ENCODE data around the gene KMT2D.

KMT2D gene

GRCh38 chr12:49033611-49034285 is 26.8 kb downstream of the KMT2D start:
- no peak for DNase-seq

GRCh38 chr12:49032679-49033447 is 27.7 kb downstream of the KMT2D start:
- no peak for DNase-seq

- DNase-seq = no peak
Observed at GRCh38 chr12:49032276-49032675, 28.3 kb downstream of the KMT2D start.

GRCh38 chr12:49031573-49032161 is 28.9 kb downstream of the KMT2D start:
- no peak for DNase-seq

- no peak for DNase-seq
Observed at GRCh38 chr12:49030714-49031572, 29.7 kb downstream of the KMT2D start.

GRCh38 chr12:49030119-49030518 is 30.5 kb downstream of the KMT2D start:
- no peak for DNase-seq

- DNase-seq = no peak
Observed at GRCh38 chr12:49028666-49029275, 31.8 kb downstream of the KMT2D start.

- DNase-seq = no peak
Observed at GRCh38 chr12:49027846-49028555, 32.6 kb downstream of the KMT2D start.

GRCh38 chr12:49026678-49027480 is 33.7 kb downstream of the KMT2D start:
- DNase-seq = no peak

- DNase-seq = no peak
Observed at GRCh38 chr12:49026101-49026500, 34.5 kb downstream of the KMT2D start.

- DNase-seq = no peak
Observed at GRCh38 chr12:49025463-49025862, 35.1 kb downstream of the KMT2D start.

- DNase-seq = no peak
Observed at GRCh38 chr12:49024543-49024942, 36.1 kb downstream of the KMT2D start.

- DNase-seq = no peak
Observed at GRCh38 chr12:49023812-49024211, 36.8 kb downstream of the KMT2D start.

GRCh38 chr12:49022558-49023178 is 37.9 kb downstream of the KMT2D start:
- DNase-seq = no peak

- DNase-seq = no peak
Observed at GRCh38 chr12:49021292-49021915, 39.2 kb downstream of the KMT2D start.

- no peak for DNase-seq
Observed at GRCh38 chr12:49020441-49020840, 40.2 kb downstream of the KMT2D start.

- DNase-seq = peak; percentile 61
Observed at GRCh38 chr12:49019443-49020324, 40.9 kb downstream of the KMT2D start.

GRCh38 chr12:49019120-49019430 is 41.5 kb downstream of the KMT2D start:
- no peak for DNase-seq

Data from fibroblast of skin of right biceps (primary cell).